Measurements from ENCODE around the gene RBMS1. TPM values are rescaled to one million over a fixed set of nuclear protein-coding genes. Genes with fewer than 3 reads are reported as not detected.

Gene RBMS1
- polyA plus RNA-seq, 1 experiment: 107 TPM

GRCh38 chr2:160331258-160332025, 162.2 kb downstream of the RBMS1 start:
- H3K9me3 ChIP-seq (ENCODE audit: control insufficient read depth, insufficient read depth, low read length): no peaks in the 10 kb centered on the region
- no peak overlapping the region for H3K27ac ChIP-seq (ENCODE audit: low read depth, low read length)
- no peak overlapping the region for H3K4me3 ChIP-seq (ENCODE audit: low read depth, low read length)
- ChIA-PET POLR2A (no interaction called here), CTCF (interaction anchor here (0.8 to 1.2 kb wide), 2 partner anchors 9 to 97 kb away, joined by 3 read pairs; no protein-coding TSS in a partner anchor)
- DNase-seq (ENCODE audit: low read depth, low spot score): no peak
- TF ChIP-seq CTCF (IDR thresholded peaks at IDR 0.05; ENCODE audit: low read depth, low read length): no peak
- H3K27me3 ChIP-seq (ENCODE audit: control insufficient read depth, insufficient read depth, low read length): no peaks in the 10 kb centered on the region

- CTCF ChIA-PET: no interaction called here
- no peak for TF ChIP-seq CTCF (IDR thresholded peaks at IDR 0.05; ENCODE audit: low read depth, low read length)
- DNase-seq (ENCODE audit: low read depth, low spot score): no peak
- Histone ChIP-seq H3K9me3 (ENCODE audit: control insufficient read depth, insufficient read depth, low read length) (no peaks in the 10 kb centered on the region), H3K4me3 (ENCODE audit: low read depth, low read length) (no peak overlapping the region), H3K27me3 (ENCODE audit: control insufficient read depth, insufficient read depth, low read length) (no peaks in the 10 kb centered on the region), H3K27ac (ENCODE audit: low read depth, low read length) (no peak overlapping the region)
- POLR2A ChIA-PET: no interaction called here
Observed at GRCh38 chr2:160328811-160329527, 164.6 kb downstream of the RBMS1 start.

GRCh38 chr2:160326786-160327185, 166.8 kb downstream of the RBMS1 start:
- DNase-seq (ENCODE audit: low read depth, low spot score): no peak
- TF ChIP-seq CTCF (IDR thresholded peaks at IDR 0.05; ENCODE audit: low read depth, low read length): no peak
- Histone ChIP-seq H3K27ac (ENCODE audit: low read depth, low read length) (no peak overlapping the region), H3K27me3 (ENCODE audit: control insufficient read depth, insufficient read depth, low read length) (no peaks in the 10 kb centered on the region), H3K4me3 (ENCODE audit: low read depth, low read length) (no peak overlapping the region), H3K9me3 (ENCODE audit: control insufficient read depth, insufficient read depth, low read length) (no peaks in the 10 kb centered on the region)
- ChIA-PET POLR2A (no interaction called here), CTCF (no interaction called here)

- Histone ChIP-seq H3K27me3 (ENCODE audit: control insufficient read depth, insufficient read depth, low read length) (no peaks in the 10 kb centered on the region), H3K27ac (ENCODE audit: low read depth, low read length) (no peak overlapping the region), H3K4me3 (ENCODE audit: low read depth, low read length) (no peak overlapping the region), H3K9me3 (ENCODE audit: control insufficient read depth, insufficient read depth, low read length) (no peaks in the 10 kb centered on the region)
- POLR2A ChIA-PET: no interaction called here
- no peak for TF ChIP-seq CTCF (IDR thresholded peaks at IDR 0.05; ENCODE audit: low read depth, low read length)
- CTCF ChIA-PET: interaction anchor here (2.5 to 3.7 kb wide), 2 partner anchors 10 to 668 kb away, joined by 22 to 30 read pairs; no protein-coding TSS in a partner anchor
- no peak for DNase-seq (ENCODE audit: low read depth, low spot score)
Observed at GRCh38 chr2:160325418-160325817, 168.2 kb downstream of the RBMS1 start.

GRCh38 chr2:160324917-160325316, 168.7 kb downstream of the RBMS1 start:
- CTCF ChIA-PET: interaction anchor here (0.8 to 3.7 kb wide), 16 partner anchors 10 to 739 kb away, joined by 3 to 53 read pairs (median 10); no protein-coding TSS in a partner anchor
- TF ChIP-seq CTCF (IDR thresholded peaks at IDR 0.05; ENCODE audit: low read depth, low read length): no peak
- POLR2A ChIA-PET: interaction anchor here (1.1 kb wide), 1 partner anchor 9 kb away, joined by 3 read pairs; no protein-coding TSS in a partner anchor
- Histone ChIP-seq H3K27ac (ENCODE audit: low read depth, low read length) (no peak overlapping the region), H3K9me3 (ENCODE audit: control insufficient read depth, insufficient read depth, low read length) (no peaks in the 10 kb centered on the region), H3K4me3 (ENCODE audit: low read depth, low read length) (no peak overlapping the region), H3K27me3 (ENCODE audit: control insufficient read depth, insufficient read depth, low read length) (no peaks in the 10 kb centered on the region)
- no peak for DNase-seq (ENCODE audit: low read depth, low spot score)
